Measurements from ENCODE around the gene AAMP.

AAMP gene

DNA sequence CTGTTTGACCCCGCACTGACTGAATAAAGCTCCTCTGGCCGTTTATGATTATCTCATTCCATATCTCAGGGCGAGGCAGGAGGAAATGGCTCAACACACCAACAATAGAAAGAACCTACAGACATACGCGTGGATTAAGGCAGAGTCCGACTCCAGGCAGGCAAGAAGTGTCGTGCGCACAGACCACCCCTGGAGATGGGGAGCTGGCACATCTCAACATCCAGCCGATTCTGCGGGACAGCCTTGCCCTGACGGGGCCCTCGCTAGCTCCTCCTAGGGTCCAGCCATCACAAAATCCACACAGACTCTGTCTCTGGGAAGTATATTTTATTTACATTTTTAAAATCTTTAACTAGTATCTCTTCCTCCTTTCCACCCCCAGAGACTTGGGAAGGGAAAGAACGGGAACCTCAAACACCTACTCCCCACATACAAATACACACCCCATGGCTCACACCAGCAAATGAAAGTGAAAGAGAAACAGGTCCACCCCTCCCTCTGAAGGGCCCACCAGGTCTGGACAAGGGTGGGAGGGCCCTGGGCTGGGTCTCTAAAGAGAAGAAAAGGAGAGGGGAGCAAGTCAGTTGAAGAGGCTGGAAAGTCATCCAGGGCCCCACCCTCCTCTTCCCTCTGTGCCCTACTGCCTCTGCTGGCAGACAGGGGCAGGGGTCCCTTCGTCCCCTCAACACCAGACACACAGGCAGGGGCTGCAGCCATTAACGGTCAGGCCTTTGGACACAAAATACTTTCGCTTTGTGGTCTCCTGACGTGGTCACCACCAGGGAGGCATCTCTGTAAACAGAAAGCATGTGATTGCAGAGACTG is 5.9 kb downstream of the AAMP start:
- no peak overlapping the region for H3K4me3 Mint-ChIP-seq
- H3K4me1 Mint-ChIP-seq (ENCODE audit: low read depth) = peaks cover 90% of the 10 kb centered on the region
- H3K27ac Mint-ChIP-seq = peak overlapping the region; percentile 77
- intact Hi-C loops (cut with micrococcal nuclease) = no loop called here
- peaks cover 60% of the 10 kb centered on the region for H3K36me3 Mint-ChIP-seq (ENCODE audit: low read depth)
- no peaks in the 10 kb centered on the region for H3K9me3 Mint-ChIP-seq
- no peaks in the 10 kb centered on the region for H3K27me3 Mint-ChIP-seq

DNA sequence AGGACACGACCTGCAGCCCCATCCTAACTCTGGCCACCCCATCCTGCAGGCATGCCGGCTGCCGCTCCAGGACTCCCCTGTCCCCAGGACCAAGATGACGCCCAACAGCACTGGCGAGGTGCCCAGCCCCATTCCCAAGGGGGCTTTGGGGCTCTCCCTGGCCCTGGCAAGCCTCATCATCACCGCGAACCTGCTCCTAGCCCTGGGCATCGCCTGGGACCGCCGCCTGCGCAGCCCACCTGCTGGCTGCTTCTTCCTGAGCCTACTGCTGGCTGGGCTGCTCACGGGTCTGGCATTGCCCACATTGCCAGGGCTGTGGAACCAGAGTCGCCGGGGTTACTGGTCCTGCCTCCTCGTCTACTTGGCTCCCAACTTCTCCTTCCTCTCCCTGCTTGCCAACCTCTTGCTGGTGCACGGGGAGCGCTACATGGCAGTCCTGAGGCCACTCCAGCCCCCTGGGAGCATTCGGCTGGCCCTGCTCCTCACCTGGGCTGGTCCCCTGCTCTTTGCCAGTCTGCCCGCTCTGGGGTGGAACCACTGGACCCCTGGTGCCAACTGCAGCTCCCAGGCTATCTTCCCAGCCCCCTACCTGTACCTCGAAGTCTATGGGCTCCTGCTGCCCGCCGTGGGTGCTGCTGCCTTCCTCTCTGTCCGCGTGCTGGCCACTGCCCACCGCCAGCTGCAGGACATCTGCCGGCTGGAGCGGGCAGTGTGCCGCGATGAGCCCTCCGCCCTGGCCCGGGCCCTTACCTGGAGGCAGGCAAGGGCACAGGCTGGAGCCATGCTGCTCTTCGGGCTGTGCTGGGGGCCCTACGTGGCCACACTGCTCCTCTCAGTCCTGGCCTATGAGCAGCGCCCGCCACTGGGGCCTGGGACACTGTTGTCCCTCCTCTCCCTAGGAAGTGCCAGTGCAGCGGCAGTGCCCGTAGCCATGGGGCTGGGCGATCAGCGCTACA is 7.0 kb downstream of the AAMP start:
- H3K4me1 Mint-ChIP-seq (ENCODE audit: low read depth) = peaks cover 96% of the 10 kb centered on the region
- no peaks in the 10 kb centered on the region for H3K9me3 Mint-ChIP-seq
- no peaks in the 10 kb centered on the region for H3K27me3 Mint-ChIP-seq
- peak overlapping the region; percentile 4 for H3K4me3 Mint-ChIP-seq
- peak overlapping the region; percentile 77 for H3K27ac Mint-ChIP-seq
- peaks cover 55% of the 10 kb centered on the region for H3K36me3 Mint-ChIP-seq (ENCODE audit: low read depth)
- intact Hi-C loops (cut with micrococcal nuclease) = no loop called here

GRCh38 chr2:218262237-218262600 is 7.7 kb downstream of the AAMP start:
- Mint-ChIP-seq H3K4me3 (peak overlapping the region; percentile 68), H3K36me3 (ENCODE audit: low read depth) (peaks cover 48% of the 10 kb centered on the region), H3K4me1 (ENCODE audit: low read depth) (peaks cover 98% of the 10 kb centered on the region), H3K9me3 (no peaks in the 10 kb centered on the region), H3K27ac (peak overlapping the region; percentile 81), H3K27me3 (no peaks in the 10 kb centered on the region)
- intact Hi-C loops (cut with micrococcal nuclease) = no loop called here

DNA sequence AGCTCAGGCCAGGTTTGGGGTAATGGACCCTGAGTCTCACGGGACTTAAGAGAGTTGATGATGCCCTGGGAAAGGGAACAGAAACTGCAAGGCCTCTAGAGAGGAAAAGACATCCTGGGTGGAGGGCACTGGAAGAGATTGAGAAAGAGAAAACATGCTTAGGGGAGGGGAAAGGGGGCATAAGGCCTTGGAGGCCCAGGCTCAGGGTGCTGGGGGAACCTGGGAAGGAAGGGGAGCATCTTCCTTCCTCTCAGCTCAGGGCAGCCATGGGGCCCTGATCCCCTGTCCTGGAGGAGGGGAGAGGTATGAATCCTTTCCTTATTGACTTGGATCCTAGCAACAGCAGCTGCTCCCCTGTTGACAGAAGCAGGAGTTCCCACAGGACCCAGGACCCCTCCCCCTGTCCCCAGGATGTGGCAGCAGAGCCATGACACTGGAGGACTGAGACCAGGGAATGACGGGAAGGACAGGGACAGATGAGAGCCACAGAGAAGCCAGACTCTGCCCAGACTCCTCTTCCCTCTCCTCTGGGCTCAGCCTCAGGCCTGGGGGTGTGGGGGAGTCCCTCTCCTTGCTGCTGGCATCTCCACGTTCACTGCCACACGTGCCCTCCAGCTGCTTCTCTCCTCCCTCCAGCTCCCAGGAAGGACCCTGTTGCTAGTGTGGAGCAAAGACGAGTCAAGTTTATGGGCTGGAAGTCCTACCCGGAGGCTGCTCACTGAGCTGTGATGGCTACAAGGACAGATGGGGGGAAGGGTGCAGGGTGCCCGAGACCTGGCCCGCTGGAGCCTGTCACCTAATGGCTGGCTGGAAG is 8.3 kb downstream of the AAMP start:
- Mint-ChIP-seq H3K27me3 (no peaks in the 10 kb centered on the region), H3K4me3 (peak overlapping the region; percentile 68), H3K4me1 (ENCODE audit: low read depth) (peaks cover 98% of the 10 kb centered on the region), H3K27ac (peak overlapping the region; percentile 81), H3K9me3 (no peaks in the 10 kb centered on the region), H3K36me3 (ENCODE audit: low read depth) (peaks cover 45% of the 10 kb centered on the region)
- intact Hi-C loops (cut with micrococcal nuclease) = no loop called here

- H3K27me3 Mint-ChIP-seq = no peaks in the 10 kb centered on the region
- H3K9me3 Mint-ChIP-seq = no peaks in the 10 kb centered on the region
- H3K27ac Mint-ChIP-seq = peak within 1 kb of the TSS; percentile 81
- H3K36me3 Mint-ChIP-seq (ENCODE audit: low read depth) = peaks cover 45% of the 10 kb centered on the region
- peaks cover 98% of the 10 kb centered on the region for H3K4me1 Mint-ChIP-seq (ENCODE audit: low read depth)
- intact Hi-C loops (cut with micrococcal nuclease) = no loop called here
- peak within 1 kb of the TSS; percentile 68 for H3K4me3 Mint-ChIP-seq
These were observed 9.1 kb downstream of the AAMP start, which contains the start of gene GPBAR1 for GRCh38 chr2:218260742-218261422. Gene GPBAR1, plus strand, starts transcription at chr2:218261015. Its CDS starts 1,710 bp downstream, at chr2:218262725.

DNA sequence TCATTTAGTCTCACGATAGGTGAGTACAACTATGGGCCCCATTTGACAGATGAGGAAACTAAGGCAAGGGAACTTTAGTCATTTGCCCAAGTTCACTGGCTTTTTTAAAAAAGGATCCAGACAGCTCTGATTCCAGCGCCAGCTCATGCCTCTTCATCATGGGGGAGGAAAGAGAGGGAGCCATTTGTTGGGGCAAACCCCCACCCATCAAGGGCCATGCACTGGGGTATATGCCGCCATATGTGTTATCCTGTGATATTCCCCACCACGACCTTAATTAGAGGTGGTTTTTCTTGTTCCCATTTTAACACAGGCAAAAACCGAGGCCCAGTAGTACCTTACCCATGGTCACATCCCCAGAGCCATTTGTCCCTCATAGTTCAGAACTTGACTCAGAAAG is 9.8 kb downstream of the AAMP start:
- Mint-ChIP-seq H3K27ac (peak overlapping the region; percentile 81), H3K4me3 (no peak overlapping the region), H3K4me1 (ENCODE audit: low read depth) (peaks cover 98% of the 10 kb centered on the region), H3K27me3 (no peaks in the 10 kb centered on the region), H3K9me3 (no peaks in the 10 kb centered on the region), H3K36me3 (ENCODE audit: low read depth) (peaks cover 45% of the 10 kb centered on the region)
- intact Hi-C loops (cut with micrococcal nuclease) = no loop called here

GRCh38 chr2:218259099-218259961 is 10.6 kb downstream of the AAMP start:
- H3K4me3 Mint-ChIP-seq = no peak overlapping the region
- H3K27me3 Mint-ChIP-seq = no peaks in the 10 kb centered on the region
- no peaks in the 10 kb centered on the region for H3K9me3 Mint-ChIP-seq
- intact Hi-C loops (cut with micrococcal nuclease) = loop anchor here (5.0 kb wide), 1 partner anchor 42 kb away; the partner anchor contains the start of gene ARPC2
- peak overlapping the region; percentile 81 for H3K27ac Mint-ChIP-seq
- peaks cover 45% of the 10 kb centered on the region for H3K36me3 Mint-ChIP-seq (ENCODE audit: low read depth)
- H3K4me1 Mint-ChIP-seq (ENCODE audit: low read depth) = peaks cover 95% of the 10 kb centered on the region

DNA sequence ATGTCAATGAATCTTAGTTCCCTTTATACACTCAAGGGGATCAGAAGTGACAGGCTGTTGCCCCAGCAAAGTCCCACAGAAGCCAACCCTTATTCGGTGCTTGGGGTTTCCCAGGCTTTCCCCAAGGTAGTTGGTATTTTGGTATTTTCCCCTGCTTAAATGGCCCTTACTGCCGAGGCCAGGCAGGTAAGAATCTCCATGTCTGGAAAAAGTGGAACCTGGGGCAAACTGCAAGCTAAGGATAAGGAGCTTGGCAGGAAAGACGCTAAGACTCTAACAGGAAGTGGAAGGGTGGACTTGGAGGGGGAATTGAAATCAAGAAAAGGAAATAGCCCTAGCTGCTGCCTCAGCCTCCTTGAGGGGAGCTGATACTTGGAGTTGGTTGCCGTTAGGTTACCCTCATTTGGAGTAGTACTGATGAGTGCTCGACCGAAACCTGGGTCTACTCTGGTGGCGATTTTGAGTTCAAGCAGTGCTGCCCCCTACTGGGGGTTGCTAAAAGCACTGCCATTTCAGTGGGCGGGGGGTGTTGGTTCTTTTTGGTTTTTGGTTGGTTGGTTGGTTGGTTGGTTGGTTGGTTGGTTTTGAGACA is 12.5 kb downstream of the AAMP start:
- Mint-ChIP-seq H3K9me3 (no peaks in the 10 kb centered on the region), H3K4me3 (no peak overlapping the region), H3K27me3 (no peaks in the 10 kb centered on the region), H3K27ac (peak overlapping the region; percentile 81), H3K36me3 (ENCODE audit: low read depth) (peaks cover 45% of the 10 kb centered on the region), H3K4me1 (ENCODE audit: low read depth) (peaks cover 95% of the 10 kb centered on the region)
- intact Hi-C loops (cut with micrococcal nuclease) = loop anchor here (5.0 kb wide), 1 partner anchor 40 kb away; the partner anchor contains the start of gene ARPC2

DNA sequence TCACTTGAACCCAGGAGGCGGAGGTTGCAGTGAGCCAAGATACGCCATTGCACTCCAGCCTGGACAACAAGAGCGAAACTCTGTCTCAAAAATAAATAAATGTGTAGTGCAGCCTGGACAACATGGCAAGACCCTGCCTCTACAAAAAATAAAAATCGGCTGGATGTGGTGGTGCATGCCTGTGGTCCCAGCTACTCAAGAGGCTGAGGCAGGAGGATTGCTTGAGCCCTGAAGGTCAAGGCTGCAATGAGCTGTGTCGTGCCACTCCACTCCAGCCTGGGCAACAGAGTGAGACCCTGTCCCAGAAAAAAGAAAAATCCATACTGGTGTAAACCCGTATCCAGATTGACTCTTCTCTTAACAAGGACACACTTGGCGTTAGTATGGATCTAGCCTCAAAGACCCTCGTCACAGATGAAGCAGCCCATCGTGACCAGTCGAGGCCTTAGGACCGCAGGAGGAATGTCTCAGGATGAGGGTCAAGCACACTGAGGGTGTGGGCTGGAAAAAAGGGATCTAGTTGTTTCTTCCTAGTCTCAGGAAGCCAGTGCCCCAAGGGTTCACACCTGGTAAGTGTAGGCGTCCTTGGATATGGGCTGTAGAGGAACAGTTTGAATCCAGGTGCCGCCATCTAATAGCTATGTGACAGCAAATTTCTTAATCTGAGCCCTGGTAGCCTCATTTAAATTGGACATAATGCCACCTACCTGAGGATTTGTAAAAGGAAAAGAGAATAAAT is 13.2 kb downstream of the AAMP start:
- no peak overlapping the region for H3K4me3 Mint-ChIP-seq
- peaks cover 51% of the 10 kb centered on the region for H3K36me3 Mint-ChIP-seq (ENCODE audit: low read depth)
- peaks cover 95% of the 10 kb centered on the region for H3K4me1 Mint-ChIP-seq (ENCODE audit: low read depth)
- intact Hi-C loops (cut with micrococcal nuclease) = loop anchor here (5.0 kb wide), 1 partner anchor 39 kb away; the partner anchor contains the start of gene ARPC2
- no peaks in the 10 kb centered on the region for H3K9me3 Mint-ChIP-seq
- peak overlapping the region; percentile 81 for H3K27ac Mint-ChIP-seq
- H3K27me3 Mint-ChIP-seq = no peaks in the 10 kb centered on the region

DNA sequence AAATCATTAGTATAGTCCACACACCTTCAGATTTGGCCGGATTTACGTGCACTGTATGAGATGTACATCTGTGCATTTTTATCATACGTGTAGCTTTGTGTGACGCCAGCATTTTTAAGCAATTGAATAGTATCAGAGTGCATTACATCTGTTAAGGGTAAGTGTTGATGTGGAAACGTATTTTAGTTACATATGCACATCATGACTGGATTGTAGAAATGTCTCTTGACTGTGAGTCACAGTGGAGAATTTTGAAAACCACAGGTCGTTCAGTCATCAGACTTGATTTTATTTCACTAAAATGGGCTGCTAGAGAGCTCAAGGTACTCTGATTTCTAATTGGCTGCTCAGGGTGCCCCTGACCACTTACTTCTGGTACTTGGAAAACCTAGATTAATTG is 14.5 kb downstream of the AAMP start:
- H3K27me3 Mint-ChIP-seq = no peaks in the 10 kb centered on the region
- intact Hi-C loops (cut with micrococcal nuclease) = loop anchor here (5.0 kb wide), 1 partner anchor 38 kb away; the partner anchor contains the start of gene ARPC2
- H3K9me3 Mint-ChIP-seq = no peaks in the 10 kb centered on the region
- peaks cover 95% of the 10 kb centered on the region for H3K4me1 Mint-ChIP-seq (ENCODE audit: low read depth)
- peak overlapping the region; percentile 81 for H3K27ac Mint-ChIP-seq
- no peak overlapping the region for H3K4me3 Mint-ChIP-seq
- H3K36me3 Mint-ChIP-seq (ENCODE audit: low read depth) = peaks cover 64% of the 10 kb centered on the region

GRCh38 chr2:218253232-218253625 is 16.7 kb downstream of the AAMP start:
- H3K36me3 Mint-ChIP-seq (ENCODE audit: low read depth) = peaks cover 86% of the 10 kb centered on the region
- H3K9me3 Mint-ChIP-seq = no peaks in the 10 kb centered on the region
- H3K4me1 Mint-ChIP-seq (ENCODE audit: low read depth) = peaks cover 95% of the 10 kb centered on the region
- intact Hi-C loops (cut with micrococcal nuclease) = no loop called here
- H3K27ac Mint-ChIP-seq = peak overlapping the region; percentile 81
- H3K27me3 Mint-ChIP-seq = no peaks in the 10 kb centered on the region
- H3K4me3 Mint-ChIP-seq = no peak overlapping the region

All from dendritic cell treated with granulocyte-macrophage colony-stimulating factor and Interleukin-4, amounts not matched to agents 40 ng/mL and 50 ng/mL, for 4 days (primary cell).